ENCODE data around the gene SPOCK1.
A peak's percentile ranks its signal among the peaks of the same experiment; 100 is the strongest.
"Not testable (repeated sequence)": the region's sequence is repeated elsewhere in the genome, so short reads cannot be mapped to it uniquely, and the experiment has no call there.

The SPOCK1 gene

GRCh38 chr5:137498736-137499505 is at the start of gene SPOCK1:
Gene SPOCK1 (minus strand): TSS chr5:137499326.
- DNase-seq: peak; percentile 0 to 15

- DNase-seq: no peak
These were observed 46.8 kb upstream of the SPOCK1 start for GRCh38 chr5:137545956-137546355.

GRCh38 chr5:137535449-137535848 is 36.3 kb upstream of the SPOCK1 start:
- DNase-seq: not testable (repeated sequence)

- DNase-seq: no peak
These were observed 34.8 kb upstream of the SPOCK1 start for GRCh38 chr5:137533963-137534362.

- DNase-seq: no peak
These were observed 32.1 kb upstream of the SPOCK1 start for GRCh38 chr5:137531266-137531665.

GRCh38 chr5:137521246-137521645 is 22.1 kb upstream of the SPOCK1 start:
- DNase-seq: no peak

- DNase-seq: no peak
These were observed 17.8 kb upstream of the SPOCK1 start for GRCh38 chr5:137516961-137517360.

GRCh38 chr5:137516251-137516797 is 17.2 kb upstream of the SPOCK1 start:
- no peak for DNase-seq

GRCh38 chr5:137515238-137515637 is 16.1 kb upstream of the SPOCK1 start:
- DNase-seq: no peak

- DNase-seq: no peak
These were observed 11.5 kb upstream of the SPOCK1 start for GRCh38 chr5:137510671-137511070.

- no peak for DNase-seq
These were observed 8.0 kb upstream of the SPOCK1 start for GRCh38 chr5:137507150-137507549.

- no peak for DNase-seq
These were observed 7.2 kb upstream of the SPOCK1 start for GRCh38 chr5:137506296-137506695.

- DNase-seq: no peak
These were observed 5.8 kb upstream of the SPOCK1 start for GRCh38 chr5:137504916-137505315.

- no peak for DNase-seq
These were observed 4.3 kb upstream of the SPOCK1 start for GRCh38 chr5:137503456-137503855.

- no peak for DNase-seq
These were observed 3.5 kb upstream of the SPOCK1 start for GRCh38 chr5:137502632-137503031.

- DNase-seq: no peak
These were observed 2.8 kb upstream of the SPOCK1 start for GRCh38 chr5:137501846-137502406.

GRCh38 chr5:137501226-137501625 is 2.1 kb upstream of the SPOCK1 start:
- no peak for DNase-seq

- DNase-seq: no peak
These were observed 1.6 kb upstream of the SPOCK1 start for GRCh38 chr5:137500615-137501225.

- DNase-seq: not testable (repeated sequence)
These were observed 351 bp upstream of the SPOCK1 start for GRCh38 chr5:137499506-137499847.

GRCh38 chr5:137498301-137498735 is 808 bp downstream of the SPOCK1 start:
- DNase-seq: no peak

- DNase-seq: no peak
These were observed 1.5 kb downstream of the SPOCK1 start for GRCh38 chr5:137497396-137498290.

- no peak for DNase-seq
These were observed 2.2 kb downstream of the SPOCK1 start for GRCh38 chr5:137496919-137497318.

GRCh38 chr5:137492331-137492730 is 6.8 kb downstream of the SPOCK1 start:
- DNase-seq: no peak
